Prostate gland (tissue), 2 donors: ENCODE results near the gene FAM229A. TPM values are rescaled to one million over a fixed set of nuclear protein-coding genes. Genes with fewer than 3 reads are reported as not detected.

Experiments
- DNase-seq: peaks from one replicate; pipeline ENCODE4 v3.0.0-alpha.2; 2019; ENCODE audit warnings: low spot score
- H3K27ac ChIP-seq, 2 donors: fragments of 200-600 bp; sonication (generic); 2 replicates each; pipeline ENCODE4 v1.5.1; 2017 to 2019
- H3K27me3 ChIP-seq: fragments of 200-600 bp; sonication (generic); replicated peaks from 2 replicates; pipeline ENCODE4 v1.5.1; 2019; ENCODE audit not compliant: insufficient read depth
- H3K36me3 ChIP-seq, 2 donors: fragments of 200-600 bp; sonication (generic); 1 replicate in 1 of 2; 2 replicates in 1 of 2; pipeline versions ENCODE4 v1.5.1 to v1.8.1; 2017 to 2019
- H3K4me1 ChIP-seq: fragments of 200-600 bp; sonication (generic); replicated peaks from 2 replicates; pipeline ENCODE4 v1.5.1; 2019
- H3K4me3 ChIP-seq, 2 donors: fragments of 200-600 bp; sonication (generic); 2 replicates each; pipeline ENCODE4 v1.5.1; 2017 to 2019
- H3K9me3 ChIP-seq: fragments of 200-600 bp; sonication (generic); 2 replicates; pipeline ENCODE4 v1.5.1; 2017
- POLR2A ChIP-seq: fragments of 450-650 bp; IDR thresholded peaks from one replicate; pipeline ENCODE4 v1.6.1; 2016; ENCODE audit warnings: antibody characterized with exemption, mild to moderate bottlenecking
- POLR2AphosphoS5 ChIP-seq: sonication (generic); formaldehyde crosslinking; IDR thresholded peaks from one replicate; pipeline ENCODE4 v1.6.1; 2017; ENCODE audit warnings: antibody characterized with exemption
- WGBS: methylation state at CpG from one replicate; pipeline ENCODE4 v1.1.5; 2018; 5-methylcytosine and 5-hydroxymethylcytosine counted together
- intact Hi-C: fragments of 100-400 bp; cut with DNase I; formaldehyde crosslinking; loops from one replicate; pipeline ENCODE4 v1.14.2; 2022
- total RNA-seq, 2 donors: library from RNA; depleted of rRNA; stranded (reverse); fragments of >200 nt; gene quantifications; one replicate each; pipeline ENCODE4 v1.1.0, GENCODE V29; 2016
- TF ChIP-seq, protein P1 (sequence below), 4 experiments: fragments of 200-600 bp in 2 of 4; fragments of 450-650 bp in 2 of 4; sonication (generic) in 2 of 4; IDR thresholded peaks; 1 replicate in 3 of 4; 2 replicates in 1 of 4; pipeline ENCODE4 v1.5.1; 2016 to 2019; ENCODE audit warnings: antibody characterized with exemption in 4 of 4, mild to moderate bottlenecking in 2 of 4, moderate library complexity in 2 of 4

FAM229A gene
- total RNA-seq, 2 donors from 2014 or later, result 8.5 to 24.2 TPM

DNA sequence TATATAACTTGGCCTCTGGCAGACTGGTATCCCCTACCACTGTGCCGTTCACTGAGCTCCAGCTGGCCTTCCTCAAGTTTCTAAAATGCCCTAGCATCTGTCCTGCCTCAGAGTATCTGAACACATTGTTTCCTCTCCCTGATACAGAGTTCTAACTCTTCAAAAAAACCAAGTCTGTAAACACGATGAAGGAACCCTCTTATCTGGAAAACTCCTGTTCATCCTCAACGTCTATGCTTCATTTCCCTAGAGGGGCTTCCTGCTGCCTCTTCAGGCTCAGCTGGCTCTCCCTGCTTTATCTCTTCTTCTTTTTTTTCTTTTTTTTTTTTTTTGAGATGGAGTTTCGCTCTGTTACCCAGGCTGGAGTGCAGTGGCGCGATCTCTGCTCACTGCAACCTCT, 26.4 kb upstream of the FAM229A start:
- Histone ChIP-seq H3K9me3 (no peaks in the 10 kb centered on the region), H3K27me3 (no peaks in the 10 kb centered on the region), H3K4me1 (peaks cover 9% of the 10 kb centered on the region), H3K27ac (no peak overlapping the region), H3K4me3 (no peak overlapping the region), H3K36me3 (peaks cover 0 to 10% of the 10 kb centered on the region in 2 donors)
- DNase-seq, result no peak
- intact Hi-C loops, result no loop called here
- TF ChIP-seq, protein P1, sequence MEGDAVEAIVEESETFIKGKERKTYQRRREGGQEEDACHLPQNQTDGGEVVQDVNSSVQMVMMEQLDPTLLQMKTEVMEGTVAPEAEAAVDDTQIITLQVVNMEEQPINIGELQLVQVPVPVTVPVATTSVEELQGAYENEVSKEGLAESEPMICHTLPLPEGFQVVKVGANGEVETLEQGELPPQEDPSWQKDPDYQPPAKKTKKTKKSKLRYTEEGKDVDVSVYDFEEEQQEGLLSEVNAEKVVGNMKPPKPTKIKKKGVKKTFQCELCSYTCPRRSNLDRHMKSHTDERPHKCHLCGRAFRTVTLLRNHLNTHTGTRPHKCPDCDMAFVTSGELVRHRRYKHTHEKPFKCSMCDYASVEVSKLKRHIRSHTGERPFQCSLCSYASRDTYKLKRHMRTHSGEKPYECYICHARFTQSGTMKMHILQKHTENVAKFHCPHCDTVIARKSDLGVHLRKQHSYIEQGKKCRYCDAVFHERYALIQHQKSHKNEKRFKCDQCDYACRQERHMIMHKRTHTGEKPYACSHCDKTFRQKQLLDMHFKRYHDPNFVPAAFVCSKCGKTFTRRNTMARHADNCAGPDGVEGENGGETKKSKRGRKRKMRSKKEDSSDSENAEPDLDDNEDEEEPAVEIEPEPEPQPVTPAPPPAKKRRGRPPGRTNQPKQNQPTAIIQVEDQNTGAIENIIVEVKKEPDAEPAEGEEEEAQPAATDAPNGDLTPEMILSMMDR (IDR thresholded peaks at IDR 0.05), result no peak
- no peak for TF ChIP-seq POLR2A
- TF ChIP-seq POLR2AphosphoS5, result no peak
- 87% methylated on average over 6 of the region's 6 CpGs for WGBS

DNA sequence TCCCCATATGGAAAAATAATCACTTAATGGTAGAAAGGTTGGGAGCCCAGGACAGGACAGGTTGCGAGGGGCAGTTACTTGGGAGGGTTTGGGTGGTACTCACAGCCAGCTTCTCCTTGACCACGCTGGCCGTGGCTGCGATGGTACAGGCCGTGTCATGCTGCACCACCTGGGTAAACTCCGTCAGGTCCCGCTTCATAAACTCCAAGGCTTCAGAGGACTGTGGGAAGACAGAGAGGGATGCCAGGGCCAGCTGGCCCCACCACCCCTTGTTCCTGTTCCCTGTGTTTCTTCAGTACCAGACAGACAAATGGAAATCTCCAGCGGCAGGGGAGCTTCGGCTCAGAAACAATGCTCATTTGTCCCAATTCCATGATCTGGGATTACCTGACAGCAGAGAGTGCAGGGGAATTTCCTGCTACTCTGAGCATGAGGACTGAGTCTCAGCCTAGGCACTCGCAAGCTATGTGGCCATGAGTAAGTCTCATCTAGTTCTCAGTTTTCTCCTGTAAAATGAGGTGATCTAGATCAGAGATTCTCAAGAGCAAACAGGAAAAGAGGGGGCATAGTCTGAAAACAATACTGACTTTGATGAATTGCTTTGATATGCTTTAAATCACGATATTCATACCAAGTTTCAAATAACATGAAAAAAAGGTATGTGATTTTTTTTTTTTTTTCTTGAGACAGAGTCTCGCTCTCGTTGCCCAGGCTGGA, 24.5 kb upstream of the FAM229A start:
- Histone ChIP-seq H3K9me3 (no peaks in the 10 kb centered on the region), H3K4me1 (no peaks in the 10 kb centered on the region), H3K27me3 (no peaks in the 10 kb centered on the region), H3K4me3 (no peak overlapping the region), H3K27ac (no peak overlapping the region), H3K36me3 (peaks cover 0 to 12% of the 10 kb centered on the region in 2 donors)
- intact Hi-C loops, result no loop called here
- DNase-seq, result no peak
- 90% methylated on average over 13 of the region's 13 CpGs for WGBS
- TF ChIP-seq POLR2A (no peak), POLR2AphosphoS5 (no peak)
- TF ChIP-seq, protein P1 (IDR thresholded peaks at IDR 0.05), result no peak

DNA sequence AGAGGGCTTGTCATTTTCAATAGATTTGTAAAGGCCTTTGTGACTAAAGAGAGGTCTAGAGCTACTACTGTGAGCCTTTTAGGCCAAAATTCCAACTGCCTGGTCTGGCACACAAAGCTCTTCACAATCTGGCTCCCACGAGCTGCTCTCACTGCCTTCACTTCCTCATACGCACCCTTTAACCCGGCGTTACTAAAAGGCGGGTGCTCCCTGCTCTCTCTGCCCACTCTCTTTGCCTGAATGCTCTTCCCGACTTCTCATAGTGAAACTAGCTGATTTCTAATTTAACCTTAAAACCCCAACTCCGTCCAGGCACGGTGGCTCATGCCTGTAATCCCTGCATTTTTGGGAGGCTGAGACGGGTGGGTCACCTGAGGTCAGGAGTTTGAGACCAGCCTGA, 17.8 kb upstream of the FAM229A start:
- Histone ChIP-seq H3K4me1 (no peaks in the 10 kb centered on the region), H3K9me3 (no peaks in the 10 kb centered on the region), H3K27me3 (no peaks in the 10 kb centered on the region), H3K4me3 (no peak overlapping the region), H3K27ac (no peak overlapping the region), H3K36me3 (peaks cover 9 to 47% of the 10 kb centered on the region in 2 donors)
- TF ChIP-seq, protein P1 (IDR thresholded peaks at IDR 0.05), result no peak
- TF ChIP-seq POLR2A (no peak), POLR2AphosphoS5 (no peak)
- DNase-seq, result no peak
- intact Hi-C loops, result no loop called here
- WGBS, result 93% methylated on average over 9 of the region's 9 CpGs

DNA sequence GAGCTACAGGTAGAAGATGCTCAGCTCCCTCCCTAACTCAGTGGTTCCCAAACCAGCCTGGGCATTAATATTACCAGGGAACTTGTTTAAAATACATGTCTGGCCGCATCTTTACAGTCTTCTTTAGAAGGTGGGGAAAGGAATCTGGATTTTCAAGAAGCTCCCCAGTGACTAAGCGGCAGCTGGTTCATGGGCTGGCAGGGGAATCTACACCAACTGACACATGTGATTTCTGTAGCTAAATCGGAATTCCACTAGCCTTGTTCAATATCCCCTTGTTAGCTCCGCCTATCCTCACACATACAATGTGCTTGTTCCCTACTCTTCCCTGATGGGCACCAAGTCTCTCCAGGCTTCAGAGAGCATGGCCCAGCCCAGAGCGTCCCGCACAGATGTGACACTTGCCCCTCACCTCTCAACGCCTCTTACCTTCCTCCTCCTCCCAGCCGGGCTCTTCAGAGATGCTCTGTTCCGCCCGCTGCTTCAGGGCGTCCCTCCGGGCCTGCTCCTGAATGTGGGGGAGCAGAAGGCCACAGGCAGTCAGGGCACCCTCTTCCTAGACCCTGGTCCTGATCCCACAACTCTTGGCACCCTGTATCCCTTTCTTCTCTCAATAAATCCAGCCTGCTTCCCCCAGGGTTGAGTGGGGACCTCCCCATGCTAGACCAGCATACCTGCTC, 15.4 kb upstream of the FAM229A start:
- no peak for DNase-seq
- TF ChIP-seq POLR2A, result no peak
- TF ChIP-seq POLR2AphosphoS5, result no peak
- TF ChIP-seq, protein P1 (IDR thresholded peaks at IDR 0.05), result no peak
- Histone ChIP-seq H3K9me3 (no peaks in the 10 kb centered on the region), H3K4me3 (no peak overlapping the region), H3K27ac (no peak overlapping the region), H3K4me1 (no peaks in the 10 kb centered on the region), H3K27me3 (no peaks in the 10 kb centered on the region), H3K36me3 (peaks cover 9 to 39% of the 10 kb centered on the region in 2 donors)
- 89% methylated on average over 12 of the region's 12 CpGs for WGBS
- intact Hi-C loops, result no loop called here

DNA sequence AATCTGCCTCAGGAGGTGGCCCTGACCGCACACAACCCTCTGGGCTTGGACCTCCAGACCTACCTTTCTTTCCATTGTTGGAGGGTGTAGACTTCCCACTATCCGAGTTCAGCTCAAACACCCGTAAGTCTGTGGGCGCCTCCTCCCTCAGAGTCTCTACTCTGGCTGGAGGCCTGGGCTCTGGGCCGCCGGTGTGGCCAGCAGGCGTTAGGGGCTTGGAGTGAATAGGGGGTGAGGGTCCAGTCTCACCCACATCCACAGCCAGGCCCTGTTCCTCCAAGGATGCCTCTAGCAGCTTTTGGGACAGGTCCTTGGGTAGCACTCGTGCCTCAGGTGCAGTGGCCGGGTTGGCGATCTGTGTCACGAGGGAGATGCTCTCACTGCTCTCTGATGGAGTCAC, 13.9 kb upstream of the FAM229A start:
- Histone ChIP-seq H3K27me3 (no peaks in the 10 kb centered on the region), H3K9me3 (no peaks in the 10 kb centered on the region), H3K4me3 (no peak overlapping the region), H3K27ac (no peak overlapping the region), H3K4me1 (no peaks in the 10 kb centered on the region), H3K36me3 (peaks cover 9 to 39% of the 10 kb centered on the region in 2 donors)
- no peak for TF ChIP-seq POLR2A
- TF ChIP-seq POLR2AphosphoS5, result no peak
- TF ChIP-seq, protein P1 (IDR thresholded peaks at IDR 0.05), result no peak
- no peak for DNase-seq
- intact Hi-C loops, result no loop called here
- 93% methylated on average over 11 of the region's 11 CpGs for WGBS
